ENCODE results near the gene ADCY2. TPM values are rescaled to one million over a fixed set of nuclear protein-coding genes. Genes with fewer than 3 reads are reported as not detected.

The ADCY2 gene
- total RNA-seq, 5 donors from 2014 or later (not counting 1 experiment from before 2014, with no cell fraction given) = 0.23 to 0.32 TPM; not detected in 3

GRCh38 chr5:7751874-7752273, 355.9 kb downstream of the ADCY2 start:
- H3K27me3 ChIP-seq (replicated peaks in 1 of 2; ENCODE audit: control insufficient read depth in 2 of 2, extremely low read depth in 1 of 2, insufficient read depth in 2 of 2, low read length in 1 of 2) = peaks cover 0 to 10% of the 10 kb centered on the region in 2 experiments
- Mint-ChIP-seq H3K9me3 (no peaks in the 10 kb centered on the region), H3K36me3 (no peaks in the 10 kb centered on the region), H3K4me1 (no peaks in the 10 kb centered on the region), H3K27ac (no peak overlapping the region), H3K4me3 (no peak overlapping the region), H3K27me3 (peaks cover 31 to 33% of the 10 kb centered on the region in 2 donors)
- no peak overlapping the region for H3K27ac ChIP-seq (ENCODE audit: low read length)
- H3K4me1 ChIP-seq (ENCODE audit: control insufficient read depth in 1 of 2, extremely low read depth in 1 of 2, insufficient read depth in 2 of 2, low read length in 2 of 2) = no peaks in the 10 kb centered on the region
- H3K4me3 ChIP-seq (ENCODE audit: control insufficient read depth in 1 of 2, extremely low read depth in 1 of 2, low read length in 1 of 2) = no peak overlapping the region
- ChIA-PET POLR2A (no interaction called here), CTCF (interaction anchor here in 1 of 2 donors (0.7 kb wide), 1 partner anchor 29 kb away, joined by 3 read pairs; no protein-coding TSS in a partner anchor)
- H3K36me3 ChIP-seq (ENCODE audit: control insufficient read depth in 2 of 2, extremely low read depth in 1 of 2, insufficient read depth in 1 of 2, low read length in 1 of 2) = no peaks in the 10 kb centered on the region
- DNase-seq (no peak), ATAC-seq (replicated peaks in 1 of 4) (no peak)
- no peaks in the 10 kb centered on the region for H3K9me3 ChIP-seq
- 83% methylated on average over 3 of the region's 5 CpGs for WGBS (ENCODE audit: insufficient coverage)

GRCh38 chr5:7753181-7753580, 357.2 kb downstream of the ADCY2 start:
- Mint-ChIP-seq H3K9me3 (no peaks in the 10 kb centered on the region), H3K4me1 (no peaks in the 10 kb centered on the region), H3K27ac (no peak overlapping the region), H3K36me3 (no peaks in the 10 kb centered on the region), H3K27me3 (peaks cover 28 to 29% of the 10 kb centered on the region in 2 donors), H3K4me3 (no peak overlapping the region)
- ChIA-PET POLR2A (no interaction called here), CTCF (no interaction called here)
- Histone ChIP-seq H3K4me1 (ENCODE audit: control insufficient read depth in 1 of 2, extremely low read depth in 1 of 2, insufficient read depth in 2 of 2, low read length in 2 of 2) (no peaks in the 10 kb centered on the region), H3K27ac (ENCODE audit: low read length) (no peak overlapping the region), H3K36me3 (ENCODE audit: control insufficient read depth in 2 of 2, extremely low read depth in 1 of 2, insufficient read depth in 1 of 2, low read length in 1 of 2) (no peaks in the 10 kb centered on the region), H3K9me3 (no peaks in the 10 kb centered on the region), H3K27me3 (replicated peaks in 1 of 2; ENCODE audit: control insufficient read depth in 2 of 2, extremely low read depth in 1 of 2, insufficient read depth in 2 of 2, low read length in 1 of 2) (peaks cover 0 to 4% of the 10 kb centered on the region in 2 experiments), H3K4me3 (ENCODE audit: control insufficient read depth in 1 of 2, extremely low read depth in 1 of 2, low read length in 1 of 2) (no peak overlapping the region)
- DNase-seq (no peak), ATAC-seq (replicated peaks in 1 of 4) (no peak)
- WGBS (ENCODE audit: insufficient coverage) = 0% methylated on average over 2 of the region's 3 CpGs

- H3K27me3 Mint-ChIP-seq = peaks cover 32 to 33% of the 10 kb centered on the region in 2 donors
- Histone ChIP-seq H3K4me1 (ENCODE audit: control insufficient read depth in 1 of 2, extremely low read depth in 1 of 2, insufficient read depth in 2 of 2, low read length in 2 of 2) (no peaks in the 10 kb centered on the region), H3K9me3 (no peaks in the 10 kb centered on the region), H3K27me3 (replicated peaks in 1 of 2; ENCODE audit: control insufficient read depth in 2 of 2, extremely low read depth in 1 of 2, insufficient read depth in 2 of 2, low read length in 1 of 2) (peaks cover 0 to 4% of the 10 kb centered on the region in 2 experiments), H3K27ac (ENCODE audit: low read length) (no peak overlapping the region), H3K36me3 (ENCODE audit: control insufficient read depth in 2 of 2, extremely low read depth in 1 of 2, insufficient read depth in 1 of 2, low read length in 1 of 2) (no peaks in the 10 kb centered on the region), H3K4me3 (ENCODE audit: control insufficient read depth in 1 of 2, extremely low read depth in 1 of 2, low read length in 1 of 2) (no peak overlapping the region)
- no peak overlapping the region for H3K4me3 Mint-ChIP-seq
- H3K27ac Mint-ChIP-seq = no peak overlapping the region
- DNase-seq (no peak), ATAC-seq (replicated peaks in 1 of 4) (no peak)
- 100% methylated on average over 1 of the region's 1 CpG for WGBS (ENCODE audit: insufficient coverage)
- no peaks in the 10 kb centered on the region for H3K36me3 Mint-ChIP-seq
- ChIA-PET CTCF (interaction anchor here in 1 of 2 donors (0.8 kb wide), 1 partner anchor 12 kb away, joined by 3 read pairs; no protein-coding TSS in a partner anchor), POLR2A (no interaction called here)
- no peaks in the 10 kb centered on the region for H3K9me3 Mint-ChIP-seq
- H3K4me1 Mint-ChIP-seq = no peaks in the 10 kb centered on the region
Observed at GRCh38 chr5:7753596-7753995, 357.7 kb downstream of the ADCY2 start.

GRCh38 chr5:7754490-7754889, 358.6 kb downstream of the ADCY2 start:
- ATAC-seq (replicated peaks in 1 of 4) = no peak
- Histone ChIP-seq H3K9me3 (no peaks in the 10 kb centered on the region), H3K4me1 (ENCODE audit: control insufficient read depth in 1 of 2, extremely low read depth in 1 of 2, insufficient read depth in 2 of 2, low read length in 2 of 2) (no peaks in the 10 kb centered on the region), H3K36me3 (ENCODE audit: control insufficient read depth in 2 of 2, extremely low read depth in 1 of 2, insufficient read depth in 1 of 2, low read length in 1 of 2) (no peaks in the 10 kb centered on the region), H3K4me3 (ENCODE audit: control insufficient read depth in 1 of 2, extremely low read depth in 1 of 2, low read length in 1 of 2) (no peak overlapping the region), H3K27ac (ENCODE audit: low read length) (no peak overlapping the region), H3K27me3 (replicated peaks in 1 of 2; ENCODE audit: control insufficient read depth in 2 of 2, extremely low read depth in 1 of 2, insufficient read depth in 2 of 2, low read length in 1 of 2) (peaks cover 0 to 9% of the 10 kb centered on the region in 2 experiments)
- CTCF ChIA-PET = interaction anchor here in 1 of 2 donors (0.7 to 0.8 kb wide), 2 partner anchors 12 to 115 kb away, joined by 3 read pairs; no protein-coding TSS in a partner anchor
- no CpG with 5 or more reads among the region's 6 CpGs for WGBS (ENCODE audit: insufficient coverage)
- no peaks in the 10 kb centered on the region for H3K36me3 Mint-ChIP-seq
- DNase-seq = no peak
- no peak overlapping the region for H3K27ac Mint-ChIP-seq
- no peaks in the 10 kb centered on the region for H3K4me1 Mint-ChIP-seq
- POLR2A ChIA-PET = no interaction called here
- H3K9me3 Mint-ChIP-seq = no peaks in the 10 kb centered on the region
- peaks cover 36% of the 10 kb centered on the region in 2 donors for H3K27me3 Mint-ChIP-seq
- no peak overlapping the region for H3K4me3 Mint-ChIP-seq

- WGBS (ENCODE audit: insufficient coverage) = 55% methylated on average over 8 of the region's 13 CpGs
- Histone ChIP-seq H3K9me3 (no peaks in the 10 kb centered on the region), H3K36me3 (ENCODE audit: control insufficient read depth in 2 of 2, extremely low read depth in 1 of 2, insufficient read depth in 1 of 2, low read length in 1 of 2) (no peaks in the 10 kb centered on the region), H3K4me1 (ENCODE audit: control insufficient read depth in 1 of 2, extremely low read depth in 1 of 2, insufficient read depth in 2 of 2, low read length in 2 of 2) (no peaks in the 10 kb centered on the region), H3K27ac (ENCODE audit: low read length) (no peak overlapping the region), H3K4me3 (ENCODE audit: control insufficient read depth in 1 of 2, extremely low read depth in 1 of 2, low read length in 1 of 2) (no peak overlapping the region), H3K27me3 (replicated peaks in 1 of 2; ENCODE audit: control insufficient read depth in 2 of 2, extremely low read depth in 1 of 2, insufficient read depth in 2 of 2, low read length in 1 of 2) (peaks cover 0 to 9% of the 10 kb centered on the region in 2 experiments)
- Mint-ChIP-seq H3K36me3 (no peaks in the 10 kb centered on the region), H3K9me3 (no peaks in the 10 kb centered on the region), H3K4me1 (no peaks in the 10 kb centered on the region), H3K27me3 (peaks cover 36 to 37% of the 10 kb centered on the region in 2 donors), H3K27ac (no peak overlapping the region), H3K4me3 (no peak overlapping the region)
- peak in 2 of 35 experiments; percentile 8 to 21 for DNase-seq
- ATAC-seq (replicated peaks in 1 of 4) = no peak
- ChIA-PET CTCF (no interaction called here), POLR2A (no interaction called here)
Observed at GRCh38 chr5:7754997-7755596, 359.2 kb downstream of the ADCY2 start.

GRCh38 chr5:7755958-7756357, 360.0 kb downstream of the ADCY2 start:
- Mint-ChIP-seq H3K36me3 (no peaks in the 10 kb centered on the region), H3K4me1 (no peaks in the 10 kb centered on the region), H3K27me3 (peaks cover 33 to 40% of the 10 kb centered on the region in 2 donors), H3K27ac (no peak overlapping the region), H3K9me3 (no peaks in the 10 kb centered on the region), H3K4me3 (no peak overlapping the region)
- peaks cover 0 to 9% of the 10 kb centered on the region in 2 experiments for H3K27me3 ChIP-seq (replicated peaks in 1 of 2; ENCODE audit: control insufficient read depth in 2 of 2, extremely low read depth in 1 of 2, insufficient read depth in 2 of 2, low read length in 1 of 2)
- POLR2A ChIA-PET = no interaction called here
- CTCF ChIA-PET = no interaction called here
- DNase-seq (no peak), ATAC-seq (replicated peaks in 1 of 4) (no peak)
- H3K4me3 ChIP-seq (ENCODE audit: control insufficient read depth in 1 of 2, extremely low read depth in 1 of 2, low read length in 1 of 2) = no peak overlapping the region
- H3K36me3 ChIP-seq (ENCODE audit: control insufficient read depth in 2 of 2, extremely low read depth in 1 of 2, insufficient read depth in 1 of 2, low read length in 1 of 2) = no peaks in the 10 kb centered on the region
- H3K27ac ChIP-seq (ENCODE audit: low read length) = no peak overlapping the region
- 45% methylated on average over 1 of the region's 5 CpGs for WGBS (ENCODE audit: insufficient coverage)
- no peaks in the 10 kb centered on the region for H3K9me3 ChIP-seq
- no peaks in the 10 kb centered on the region for H3K4me1 ChIP-seq (ENCODE audit: control insufficient read depth in 1 of 2, extremely low read depth in 1 of 2, insufficient read depth in 2 of 2, low read length in 2 of 2)

Measured in T-cell (primary cell).